HG03095 (cell line): Measurements from ENCODE around the gene CISTR.
A peak's percentile ranks its signal among the peaks of the same experiment; 100 is the strongest.

ENCODE experiments used
- ATAC-seq: cut with Tn5 transposase; IDR thresholded peaks from one replicate; pipeline ENCODE4 v1.9.1; 2021; ENCODE audit warnings: moderate library complexity; ENCODE audit not compliant: unreplicated experiment

Gene CISTR

DNA sequence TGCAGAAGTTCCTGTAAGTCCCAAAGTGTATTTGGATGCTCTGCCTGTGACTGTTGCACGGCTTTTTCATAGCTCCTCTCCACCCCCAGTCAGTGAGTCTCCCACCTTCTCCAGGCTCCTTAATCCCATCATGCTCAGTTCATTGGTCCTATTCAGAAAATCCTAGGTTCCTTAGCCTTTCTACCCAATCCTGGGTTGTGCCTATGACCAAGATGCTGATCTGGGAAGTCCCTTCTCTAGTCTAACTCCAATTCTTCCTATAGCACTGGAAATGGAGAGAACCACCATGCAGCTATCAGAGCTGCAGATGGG is 7.7 kb downstream of the CISTR start:
- ATAC-seq: no peak

DNA sequence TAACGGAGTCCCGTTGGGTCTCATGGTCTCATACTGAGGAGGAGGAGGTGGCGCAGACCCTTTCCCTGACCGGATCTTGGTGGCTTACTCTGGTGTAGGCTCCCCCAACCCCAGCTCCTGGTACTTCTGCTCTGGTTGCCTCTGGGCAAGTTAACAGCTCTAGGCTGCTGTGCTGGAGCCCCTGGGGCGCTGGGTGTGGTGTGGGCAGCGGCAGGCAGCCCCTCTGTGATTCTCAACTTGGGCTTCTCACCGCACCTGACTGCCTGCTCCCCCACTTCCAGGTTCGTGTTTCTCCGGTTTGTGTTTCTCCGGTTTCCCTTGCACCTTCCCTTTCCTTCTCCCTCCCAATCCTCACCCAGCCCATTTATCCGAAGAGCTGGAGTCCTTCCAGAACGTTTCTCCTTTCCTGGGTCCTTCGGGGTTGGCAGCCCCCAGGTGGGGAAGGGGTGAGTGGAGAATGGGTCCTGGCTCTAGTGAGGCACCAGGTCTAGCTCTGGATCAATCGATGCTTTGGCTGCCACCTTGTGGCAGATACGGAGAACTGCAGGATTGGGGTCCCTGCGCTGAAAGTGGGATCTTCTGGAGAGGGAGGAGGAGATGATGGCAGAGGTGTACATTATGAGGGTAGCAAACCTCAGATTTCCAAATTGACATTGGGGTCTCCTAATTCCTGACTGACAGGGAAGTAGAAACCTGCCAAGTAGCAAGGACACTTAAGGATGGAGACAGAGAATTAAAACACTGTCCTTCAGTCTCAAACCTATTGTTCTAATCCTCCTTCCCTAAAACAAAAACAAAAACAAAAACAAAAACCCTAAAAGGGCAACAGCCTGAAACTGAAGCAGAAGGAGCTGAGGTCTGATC is 8.3 kb downstream of the CISTR start:
- no peak for ATAC-seq

- no peak for ATAC-seq
These were observed 11.7 kb downstream of the CISTR start for GRCh38 chr12:53740130-53740491.

- ATAC-seq: no peak
These were observed 12.3 kb downstream of the CISTR start for GRCh38 chr12:53739214-53740129.

GRCh38 chr12:53738406-53739213 is 13.2 kb downstream of the CISTR start:
- ATAC-seq: no peak

DNA sequence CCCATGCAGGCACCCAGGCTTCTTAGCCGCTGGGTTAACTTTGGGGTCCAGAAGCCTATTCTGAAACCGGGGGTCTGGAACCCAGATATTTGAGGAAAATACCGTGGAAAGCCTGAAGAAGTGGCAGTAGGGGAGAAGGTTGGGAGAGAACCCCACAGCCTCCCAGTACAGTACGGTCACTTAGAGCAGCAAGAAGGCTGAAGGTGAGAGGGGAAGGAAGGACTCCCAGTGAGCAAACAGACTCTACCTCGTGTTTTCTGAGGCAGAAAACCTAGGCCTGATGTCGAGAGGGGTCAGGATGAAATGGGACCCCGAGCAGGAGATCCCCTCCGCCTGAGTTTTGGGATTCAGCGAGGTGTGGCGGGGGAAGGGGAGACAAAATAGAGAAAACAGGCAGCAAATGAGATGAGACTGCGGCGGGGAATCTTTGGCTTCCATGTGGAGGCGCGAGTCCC is 13.8 kb downstream of the CISTR start:
- no peak for ATAC-seq

GRCh38 chr12:53737093-53737808 is 14.5 kb downstream of the CISTR start:
- no peak for ATAC-seq

DNA sequence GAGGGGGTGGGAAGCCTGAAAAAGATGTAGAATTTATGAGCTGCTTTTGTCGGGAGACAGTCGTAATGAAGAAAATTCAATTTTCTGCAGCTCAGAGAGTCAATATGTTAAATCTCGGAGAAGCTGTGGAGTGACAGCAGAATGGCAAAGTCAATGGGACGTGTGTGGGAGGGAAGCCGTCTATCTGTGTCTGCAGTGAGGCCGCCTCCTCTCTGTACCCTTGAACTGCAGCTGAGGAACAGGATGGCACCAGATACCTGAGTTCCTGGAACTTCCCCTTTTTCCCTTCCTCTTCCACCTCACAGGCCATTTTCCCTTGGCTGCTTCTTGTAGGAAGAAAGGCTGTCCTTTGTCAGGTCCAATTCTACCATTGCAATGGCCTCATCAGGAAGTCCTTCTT is 15.2 kb downstream of the CISTR start:
- no peak for ATAC-seq

- ATAC-seq: no peak
These were observed 16.2 kb downstream of the CISTR start for GRCh38 chr12:53735556-53735955.

DNA sequence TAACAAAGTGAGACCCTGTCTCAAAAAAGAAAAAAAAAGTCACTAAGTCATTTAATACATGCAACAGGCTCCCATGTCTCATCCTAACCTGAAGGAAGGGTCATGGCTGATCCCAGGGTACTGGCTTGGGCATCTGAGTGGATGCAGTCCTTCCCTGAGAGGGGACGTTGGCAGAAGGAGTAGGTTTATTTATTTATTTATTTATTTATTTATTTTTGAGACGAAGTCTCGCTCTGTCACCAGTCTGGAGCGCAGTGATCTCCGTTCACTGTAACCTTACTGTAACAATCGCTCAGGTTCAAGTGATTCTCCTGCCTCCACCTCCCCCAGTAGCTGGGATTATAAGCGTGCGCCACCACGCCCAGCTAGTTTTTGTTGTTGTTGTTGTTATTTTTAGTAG is 17.4 kb downstream of the CISTR start:
- ATAC-seq: no peak

GRCh38 chr12:53733807-53734200 is 18.0 kb downstream of the CISTR start:
- ATAC-seq: no peak

GRCh38 chr12:53733051-53733806 is 18.6 kb downstream of the CISTR start:
- ATAC-seq: no peak

DNA sequence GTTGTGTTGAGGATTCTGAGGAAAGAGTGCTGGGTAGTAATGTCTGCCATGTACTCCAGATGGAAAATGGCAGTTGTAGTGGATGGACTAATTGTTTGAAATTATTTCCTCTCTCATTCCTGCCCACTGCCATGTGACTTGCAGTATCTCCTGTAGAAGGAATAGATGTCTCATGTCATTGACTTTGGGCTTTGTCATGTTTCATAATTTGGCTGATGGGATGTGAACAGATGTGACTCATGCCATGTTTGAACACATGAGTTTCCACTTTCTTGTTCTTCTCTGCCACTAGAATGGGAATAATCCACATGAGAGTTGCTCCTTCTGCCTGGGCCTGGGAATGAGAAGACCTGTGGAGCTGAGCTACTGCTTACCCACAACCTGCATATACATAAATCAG is 22.1 kb downstream of the CISTR start:
- no peak for ATAC-seq

DNA sequence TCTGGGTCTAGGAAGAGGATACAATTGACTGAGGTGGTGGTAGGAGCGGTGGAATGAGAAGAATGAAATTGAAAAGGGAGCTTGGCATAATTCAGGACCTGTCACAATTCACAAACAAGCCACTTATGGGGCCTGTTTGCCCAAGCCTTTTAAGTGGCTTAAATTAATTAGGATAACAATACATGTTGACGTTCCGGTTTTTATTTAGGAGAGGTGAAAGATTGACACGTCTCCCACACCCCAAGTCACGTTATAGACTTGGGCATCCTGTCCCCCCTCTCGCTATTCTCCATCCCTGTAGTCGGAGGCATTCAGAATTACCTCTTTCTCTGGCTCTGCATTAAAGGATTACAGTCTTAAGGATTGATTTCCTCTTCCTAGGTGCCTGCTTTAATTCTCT is 23.6 kb downstream of the CISTR start:
- no peak for ATAC-seq

DNA sequence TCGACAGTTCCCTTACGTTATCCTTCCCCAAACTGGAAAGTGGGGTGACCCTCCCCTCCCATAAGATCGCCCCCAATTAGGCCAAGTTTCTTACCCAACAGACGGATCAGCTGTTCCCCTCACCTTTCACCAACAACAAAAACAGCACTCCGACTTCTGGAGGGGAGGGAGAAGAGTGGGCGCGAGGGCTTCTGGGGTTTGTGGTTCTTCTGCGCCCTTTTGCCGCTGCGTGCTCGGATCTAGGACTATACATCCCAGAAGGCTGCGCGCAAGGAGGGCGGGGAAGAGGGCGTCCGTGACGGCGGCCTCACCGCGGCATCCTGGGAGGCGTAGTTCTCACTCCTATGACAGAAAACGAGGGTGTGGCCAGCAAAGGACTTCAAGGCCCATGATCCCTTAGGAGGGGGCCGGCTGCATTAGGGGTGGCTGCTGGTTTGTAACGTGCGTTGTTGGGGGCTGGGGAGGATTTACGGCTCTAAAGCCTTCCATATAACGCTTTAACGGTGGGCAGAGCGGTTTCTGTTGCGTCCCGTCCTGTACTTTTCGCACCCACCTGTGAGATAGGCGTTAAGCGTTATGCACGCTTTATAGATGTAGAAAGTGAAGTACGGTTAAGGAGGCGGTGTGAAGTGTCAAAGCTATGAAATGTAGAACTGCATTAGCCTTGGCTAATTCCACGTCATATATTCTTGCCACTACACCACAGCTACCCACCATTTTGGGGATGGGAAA is 24.3 kb downstream of the CISTR start, which contains the start of gene CALCOCO1:
Gene CALCOCO1, minus strand, starts transcription at position 143 of the 732 bp plus-strand sequence. CDS start 2,210 bp downstream, outside the sequence.
- peak; percentile 97 for ATAC-seq

DNA sequence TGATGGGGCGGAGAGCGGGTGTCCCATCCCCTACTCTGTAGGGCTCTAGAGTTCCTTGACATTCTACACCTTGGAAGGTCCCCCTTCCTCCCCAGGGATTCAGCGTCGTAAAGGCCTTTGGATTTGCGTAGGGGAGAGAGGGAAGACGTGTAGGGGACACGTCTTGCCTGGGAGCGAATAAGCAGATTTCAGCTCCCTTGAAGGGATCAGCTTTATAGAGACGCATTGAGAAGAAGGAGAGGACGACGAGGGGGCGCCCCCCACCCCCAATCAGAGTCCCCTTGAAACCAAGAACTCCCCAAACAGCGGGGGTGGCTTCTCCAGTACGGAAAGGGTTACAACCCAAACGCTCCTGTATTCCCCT is 24.9 kb downstream of the CISTR start:
- no peak for ATAC-seq

DNA sequence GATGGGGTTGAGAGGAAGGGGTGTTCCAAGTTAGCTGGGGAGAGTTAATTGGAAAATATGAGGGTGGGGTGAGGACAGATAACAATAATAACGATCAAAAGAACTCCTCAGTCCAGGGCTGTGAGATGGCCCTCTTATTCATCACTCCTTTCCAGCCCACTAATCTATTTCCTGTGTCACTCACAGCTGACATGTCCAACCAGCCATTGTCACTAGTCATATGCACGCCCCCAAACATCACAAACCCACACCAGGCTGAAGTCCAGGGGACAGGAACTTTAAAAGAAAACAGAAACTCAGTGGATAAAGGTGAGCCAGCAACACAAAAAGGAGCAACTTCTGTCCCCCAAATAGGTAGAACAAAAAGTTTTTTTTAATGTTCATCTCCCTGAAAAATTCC is 25.4 kb downstream of the CISTR start:
- ATAC-seq: no peak

GRCh38 chr12:53725824-53726223 is 26.0 kb downstream of the CISTR start:
- ATAC-seq: no peak

GRCh38 chr12:53722450-53723041 is 29.2 kb downstream of the CISTR start:
- ATAC-seq: no peak
